Keratinocyte (primary cell): ENCODE results near the gene HDAC9. TPM values are rescaled to one million over a fixed set of nuclear protein-coding genes. Genes with fewer than 3 reads are reported as not detected.

Source experiments
- DNase-seq: peaks from one replicate; pipeline ENCODE4 v3.0.0-alpha.2; 2011; ENCODE audit warnings: low read depth, missing footprints, low spot score
- FAIRE-seq: peaks from 2 replicates; lab custom pipeline; 2011; peaks lifted over from hg19 to GRCh38; lab: Jason Lieb, UNC
- H2AFZ ChIP-seq: 2 replicates; pipeline ENCODE4 v1.6.0; 2012; ENCODE audit warnings: low read length, control low read depth, inconsistent platforms; ENCODE audit not compliant: control insufficient read depth
- H3K27ac ChIP-seq: 2 replicates; pipeline ENCODE4 v1.5.1; 2011; ENCODE audit warnings: low read length; ENCODE audit not compliant: control insufficient read depth, insufficient read depth
- H3K27me3 ChIP-seq: 3 replicates; pipeline ENCODE4 v1.6.0; 2011; ENCODE audit warnings: low read length; ENCODE audit not compliant: control insufficient read depth, insufficient read depth; ENCODE audit errors: extremely low read depth
- H3K36me3 ChIP-seq, 2 experiments: 2 replicates in 1 of 2; 3 replicates in 1 of 2; pipeline ENCODE4 v1.5.1; 2011; ENCODE audit warnings: low read length in 2 of 2, mild to moderate bottlenecking in 1 of 2; ENCODE audit not compliant: control insufficient read depth in 2 of 2, insufficient read depth in 2 of 2; ENCODE audit errors: extremely low read depth in 1 of 2
- H3K4me1 ChIP-seq: 3 replicates; pipeline ENCODE4 v1.5.1; 2011; ENCODE audit warnings: low read length; ENCODE audit not compliant: control insufficient read depth, insufficient read depth; ENCODE audit errors: extremely low read depth
- H3K4me2 ChIP-seq: 3 replicates; pipeline ENCODE4 v1.6.0; 2011; ENCODE audit warnings: low read depth, low read length; ENCODE audit not compliant: control insufficient read depth, insufficient read depth; ENCODE audit errors: extremely low read depth
- H3K4me3 ChIP-seq, 3 experiments: fragments of 200-600 bp in 1 of 3; sonication (generic) in 1 of 3; 2 replicates in 2 of 3; 3 replicates in 1 of 3; pipeline ENCODE4 v1.5.1; 2011 to 2016; ENCODE audit warnings: low read length in 3 of 3, mild to moderate bottlenecking in 3 of 3, control low read depth in 2 of 3, inconsistent platforms in 1 of 3, low read depth in 1 of 3, mixed read lengths in 1 of 3, mixed run types in 1 of 3, moderate library complexity in 1 of 3; ENCODE audit not compliant: control insufficient read depth in 2 of 3, insufficient read depth in 2 of 3; ENCODE audit errors: extremely low read depth in 1 of 3
- H3K79me2 ChIP-seq: 2 replicates; pipeline ENCODE4 v1.6.0; 2012; ENCODE audit warnings: low read length; ENCODE audit not compliant: control insufficient read depth, insufficient read depth
- H3K9ac ChIP-seq: 3 replicates; pipeline ENCODE4 v1.6.0; 2011; ENCODE audit warnings: low read length; ENCODE audit not compliant: control insufficient read depth, insufficient read depth; ENCODE audit errors: extremely low read depth
- H3K9me1 ChIP-seq: 3 replicates; pipeline ENCODE4 v1.6.0; 2011; ENCODE audit warnings: low read length; ENCODE audit not compliant: control insufficient read depth, insufficient read depth; ENCODE audit errors: extremely low read depth
- H3K9me3 ChIP-seq: 2 replicates; pipeline ENCODE4 v1.5.1; 2012; ENCODE audit warnings: low read depth, low read length; ENCODE audit not compliant: control insufficient read depth
- H4K20me1 ChIP-seq: 3 replicates; pipeline ENCODE4 v1.6.0; 2011; ENCODE audit warnings: low read length; ENCODE audit not compliant: control insufficient read depth, insufficient read depth; ENCODE audit errors: extremely low read depth
- EZH2 ChIP-seq: IDR thresholded peaks from one replicate; pipeline ENCODE4 v1.6.1; 2012; ENCODE audit warnings: inconsistent platforms, mild to moderate bottlenecking, low read length, moderate library complexity
- dilution Hi-C: fragments of 300-500 bp; cut with MboI; formaldehyde crosslinking; loops from one replicate; pipeline ENCODE4 v1.7.0; 2020; ENCODE audit warnings: low sequenced_read_pairs; ENCODE audit not compliant: extremely low pct_ligation_motif_present
- polyA plus RNA-seq, 5 experiments: library from polyadenylated mRNA; depleted of rRNA in 3 of 5; stranded (reverse) in 3 of 5; stranded (forward) in 1 of 5; unstranded in 1 of 5; fragments of >200 nt; gene quantifications; 1 replicate in 1 of 5; 2 replicates in 3 of 5; 3 replicates in 1 of 5; pipeline versions ENCODE4 v1.2.1 to v1.2.3, GENCODE V29; 2011 to 2012; ENCODE audit warnings: missing spikeins in 2 of 5, low read depth in 1 of 5, low replicate concordance in 1 of 5
- TF ChIP-seq, protein P1 (sequence below), 3 experiments: IDR thresholded peaks in 1 of 3; conservative IDR thresholded peaks in 1 of 3; optimal IDR thresholded peaks in 1 of 3; 2 replicates in 2 of 3; 3 replicates in 1 of 3; pipeline versions ENCODE3 to v1.5.1; 2011; ENCODE audit warnings: low read length in 3 of 3, mild to moderate bottlenecking in 3 of 3, moderate library complexity in 2 of 3, control low read depth in 1 of 3, inconsistent platforms in 1 of 3; ENCODE audit not compliant: insufficient read depth in 2 of 3; ENCODE audit errors: extremely low read depth in 1 of 3

The HDAC9 gene
- polyA plus RNA-seq, 1 donor (not counting 4 experiments of a cell fraction or from before 2014, with no cell fraction given): 24.6 TPM

DNA sequence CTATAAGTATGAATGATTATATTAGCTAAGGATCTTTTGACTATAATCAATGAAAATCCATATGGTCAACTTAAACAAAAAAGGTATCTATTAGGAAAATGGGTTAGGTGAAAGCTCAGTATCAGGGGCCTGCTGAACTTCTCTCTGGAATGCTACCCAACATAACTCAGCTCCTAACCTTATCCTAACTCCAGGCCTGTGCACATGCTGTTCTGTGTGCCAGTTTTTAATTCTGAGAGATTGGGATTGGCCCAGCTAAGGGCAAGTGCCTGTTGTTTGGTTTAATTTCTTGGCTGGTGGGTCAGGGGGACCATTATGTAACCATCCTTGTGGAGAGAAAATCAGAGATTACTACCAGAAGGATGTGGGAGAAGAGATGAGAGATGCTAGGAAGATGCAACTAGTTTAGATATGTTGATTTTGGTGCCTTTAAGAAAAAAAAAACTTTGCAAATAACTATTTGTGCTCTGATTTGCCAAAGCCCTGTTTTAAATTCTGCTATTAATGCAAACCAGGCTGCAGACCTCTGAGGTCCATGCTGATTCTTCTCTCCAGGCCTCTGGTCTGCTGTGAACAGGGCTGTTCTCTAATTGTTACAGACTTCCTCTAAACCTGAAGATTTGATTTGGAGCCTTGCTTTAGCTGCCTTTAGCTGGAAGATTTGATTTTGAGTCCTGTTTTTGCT, 23.9 kb upstream of the HDAC9 start:
- H3K9me3 ChIP-seq: no peaks in the 10 kb centered on the region
- TF ChIP-seq EZH2: no peak
- TF ChIP-seq, protein P1, sequence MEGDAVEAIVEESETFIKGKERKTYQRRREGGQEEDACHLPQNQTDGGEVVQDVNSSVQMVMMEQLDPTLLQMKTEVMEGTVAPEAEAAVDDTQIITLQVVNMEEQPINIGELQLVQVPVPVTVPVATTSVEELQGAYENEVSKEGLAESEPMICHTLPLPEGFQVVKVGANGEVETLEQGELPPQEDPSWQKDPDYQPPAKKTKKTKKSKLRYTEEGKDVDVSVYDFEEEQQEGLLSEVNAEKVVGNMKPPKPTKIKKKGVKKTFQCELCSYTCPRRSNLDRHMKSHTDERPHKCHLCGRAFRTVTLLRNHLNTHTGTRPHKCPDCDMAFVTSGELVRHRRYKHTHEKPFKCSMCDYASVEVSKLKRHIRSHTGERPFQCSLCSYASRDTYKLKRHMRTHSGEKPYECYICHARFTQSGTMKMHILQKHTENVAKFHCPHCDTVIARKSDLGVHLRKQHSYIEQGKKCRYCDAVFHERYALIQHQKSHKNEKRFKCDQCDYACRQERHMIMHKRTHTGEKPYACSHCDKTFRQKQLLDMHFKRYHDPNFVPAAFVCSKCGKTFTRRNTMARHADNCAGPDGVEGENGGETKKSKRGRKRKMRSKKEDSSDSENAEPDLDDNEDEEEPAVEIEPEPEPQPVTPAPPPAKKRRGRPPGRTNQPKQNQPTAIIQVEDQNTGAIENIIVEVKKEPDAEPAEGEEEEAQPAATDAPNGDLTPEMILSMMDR (optimal IDR thresholded peaks at IDR 0.05 in 1 of 3, IDR thresholded peaks at IDR 0.05 in 1 of 3, conservative IDR thresholded peaks at IDR 0.05 in 1 of 3; ENCODE audit: extremely low read depth in 1 of 3, insufficient read depth in 2 of 3, low read length in 3 of 3): no peak
- H3K4me1 ChIP-seq: no peaks in the 10 kb centered on the region
- H4K20me1 ChIP-seq: no peaks in the 10 kb centered on the region
- no peaks in the 10 kb centered on the region for H3K79me2 ChIP-seq
- no peak for DNase-seq
- no peaks in the 10 kb centered on the region for H3K9me1 ChIP-seq
- H2AFZ ChIP-seq: no peak overlapping the region
- no peak overlapping the region for H3K4me3 ChIP-seq
- no peak overlapping the region for H3K27ac ChIP-seq
- FAIRE-seq: no peak
- no peaks in the 10 kb centered on the region for H3K27me3 ChIP-seq
- dilution Hi-C loops: no loop called here
- H3K9ac ChIP-seq: no peak overlapping the region
- H3K36me3 ChIP-seq: no peaks in the 10 kb centered on the region
- no peak overlapping the region for H3K4me2 ChIP-seq

DNA sequence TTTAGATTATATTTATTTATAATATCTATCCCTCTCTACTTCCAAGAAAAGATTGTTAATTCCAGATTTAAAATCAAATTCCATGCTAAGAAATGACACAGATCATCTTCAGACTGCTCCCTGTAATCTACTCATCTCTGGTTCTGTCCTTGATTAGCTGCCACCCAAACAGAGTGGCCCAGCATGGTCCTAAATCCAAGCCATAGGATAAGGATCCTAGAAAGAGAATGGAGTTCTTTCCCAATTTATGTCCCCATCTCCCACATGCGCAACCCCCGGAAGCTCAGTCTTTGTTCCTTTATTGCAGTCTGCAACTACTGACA, 23.4 kb upstream of the HDAC9 start:
- FAIRE-seq: no peak
- Histone ChIP-seq H3K4me2 (no peak overlapping the region), H3K4me3 (no peak overlapping the region), H3K36me3 (no peaks in the 10 kb centered on the region), H3K9me3 (no peaks in the 10 kb centered on the region), H3K4me1 (no peaks in the 10 kb centered on the region), H3K27ac (no peak overlapping the region), H4K20me1 (no peaks in the 10 kb centered on the region), H3K9ac (no peak overlapping the region), H2AFZ (no peak overlapping the region), H3K9me1 (no peaks in the 10 kb centered on the region), H3K27me3 (no peaks in the 10 kb centered on the region), H3K79me2 (no peaks in the 10 kb centered on the region)
- dilution Hi-C loops: no loop called here
- TF ChIP-seq, protein P1 (optimal IDR thresholded peaks at IDR 0.05 in 1 of 3, IDR thresholded peaks at IDR 0.05 in 1 of 3, conservative IDR thresholded peaks at IDR 0.05 in 1 of 3; ENCODE audit: extremely low read depth in 1 of 3, insufficient read depth in 2 of 3, low read length in 3 of 3): no peak
- TF ChIP-seq EZH2: no peak
- DNase-seq: no peak
